Caco-2 (cell line): ENCODE measurements around the gene MEF2C. TPM values are rescaled to one million over a fixed set of nuclear protein-coding genes. Genes with fewer than 3 reads are reported as not detected.

Experiments
- BruUV-seq: library from RNA; stranded (reverse); fragments of 400-500 nt; replicated peaks from 2 replicates; lab custom pipeline; 2021; lab: Mats Ljungman, UMichigan
- CTCF ChIA-PET: fragments of 300-600 bp; sonication (Branson Sonifier 250); formaldehyde crosslinking; loops from one replicate; lab custom pipeline; 2022; ENCODE audit warnings: antibody characterized with exemption; lab: Charles Lee
- POLR2A ChIA-PET: fragments of 300-600 bp; sonication (Branson Sonifier 250); formaldehyde crosslinking; loops from one replicate; lab custom pipeline; 2022; ENCODE audit warnings: antibody characterized with exemption; lab: Charles Lee
- DNase-seq, 2 experiments: peaks; one replicate each; pipeline versions ENCODE4 v3.0.0 to v3.0.0-alpha.2; 2020 to 2022
- H3K27me3 ChIP-seq: replicated peaks from 2 replicates; pipeline ENCODE4 v1.6.0; 2011; ENCODE audit warnings: low read length; ENCODE audit not compliant: control insufficient read depth, insufficient read depth
- H3K36me3 ChIP-seq: 2 replicates; pipeline ENCODE4 v1.5.1; 2011; ENCODE audit warnings: low read length; ENCODE audit not compliant: control insufficient read depth, insufficient read depth
- H3K4me1 ChIP-seq: fragments of 250-450 bp; sonication (Bioruptor Pico); 2 replicates; pipeline ENCODE4 v1.5.1; 2020; ENCODE audit warnings: mild to moderate bottlenecking
- H3K4me3 ChIP-seq: 2 replicates; pipeline ENCODE4 v1.5.1; 2011; ENCODE audit warnings: low read depth, mild to moderate bottlenecking, control low read depth, low read length
- H3K9me3 ChIP-seq: fragments of 250-450 bp; sonication (Bioruptor Pico); 2 replicates; pipeline ENCODE4 v1.5.1; 2020; ENCODE audit warnings: mild to moderate bottlenecking, moderate library complexity
- H3K27ac Mint-ChIP-seq: one replicate; pipeline ENCODE4 v1.8.0; 2022; ENCODE audit warnings: mixed read lengths; ENCODE audit not compliant: unreplicated experiment
- H3K27me3 Mint-ChIP-seq: one replicate; pipeline ENCODE4 v1.8.0; 2022; ENCODE audit warnings: mixed read lengths; ENCODE audit not compliant: insufficient read depth, unreplicated experiment
- H3K36me3 Mint-ChIP-seq: one replicate; pipeline ENCODE4 v1.8.0; 2022; ENCODE audit warnings: mild to moderate bottlenecking, mixed read lengths; ENCODE audit not compliant: insufficient read depth, unreplicated experiment
- H3K4me1 Mint-ChIP-seq: one replicate; pipeline ENCODE4 v1.8.0; 2022; ENCODE audit warnings: low read depth, mixed read lengths; ENCODE audit not compliant: unreplicated experiment
- H3K4me3 Mint-ChIP-seq: one replicate; pipeline ENCODE4 v1.8.0; 2022; ENCODE audit warnings: mild to moderate bottlenecking, moderate library complexity, mixed read lengths; ENCODE audit not compliant: unreplicated experiment
- H3K9me3 Mint-ChIP-seq: one replicate; pipeline ENCODE4 v1.8.0; 2022; ENCODE audit warnings: mixed read lengths; ENCODE audit not compliant: unreplicated experiment
- CTCF ChIP-seq, 2 experiments: fragments of 200-600 bp in 1 of 2; IDR thresholded peaks; 1 replicate in 1 of 2; 2 replicates in 1 of 2; pipeline versions ENCODE4 v1.5.1 to v1.8.0; 2011 to 2022; ENCODE audit warnings: antibody characterized with exemption in 1 of 2, control low read depth in 1 of 2, inconsistent platforms in 1 of 2, low read depth in 1 of 2, low read length in 1 of 2, mild to moderate bottlenecking in 1 of 2, moderate library complexity in 1 of 2; ENCODE audit not compliant: insufficient read depth in 1 of 2, severe bottlenecking in 1 of 2, unreplicated experiment in 1 of 2
- intact Hi-C: fragments of 100-400 bp; cut with micrococcal nuclease; formaldehyde crosslinking; loops from one replicate; pipeline ENCODE4 v1.10.0; 2022; ENCODE audit not compliant: unreplicated experiment
- total RNA-seq: library from RNA; stranded (reverse); gene quantifications from 2 replicates; pipeline ENCODE4 v1.2.3, GENCODE V29; 2022

The MEF2C gene
- total RNA-seq, 1 experiment from 2014 or later: 1.5 TPM

DNA sequence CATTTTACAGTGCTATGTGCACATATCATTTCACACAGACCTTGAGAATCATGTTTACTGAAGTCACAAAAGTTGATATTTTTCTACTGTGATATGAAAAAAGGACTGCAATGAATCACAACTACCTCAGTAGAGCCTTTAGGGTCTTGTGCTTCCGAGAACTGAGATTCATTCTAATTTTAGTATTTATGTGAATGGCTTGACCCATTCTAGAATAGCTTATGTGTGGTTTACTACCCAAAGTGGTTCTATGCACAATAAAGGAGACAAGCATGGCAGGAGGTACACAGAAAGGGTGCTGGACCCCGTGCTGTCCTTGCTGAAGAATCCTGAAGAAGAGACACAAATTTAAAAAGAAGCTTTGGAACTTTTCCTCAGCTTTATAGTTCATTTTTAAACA is 28.2 kb downstream of the MEF2C start:
- peaks cover 23% of the 10 kb centered on the region for H3K9me3 Mint-ChIP-seq
- H3K36me3 Mint-ChIP-seq: no peaks in the 10 kb centered on the region
- no peak overlapping the region for H3K4me3 Mint-ChIP-seq
- BruUV-seq: no TSS peak
- ChIA-PET CTCF (no interaction called here), POLR2A (no interaction called here)
- no peak overlapping the region for H3K4me3 ChIP-seq
- peaks cover 9% of the 10 kb centered on the region; the same call in 1 of the 2 replicates for H3K4me1 ChIP-seq
- H3K36me3 ChIP-seq: no peaks in the 10 kb centered on the region
- H3K4me1 Mint-ChIP-seq: no peaks in the 10 kb centered on the region
- intact Hi-C loops: no loop called here
- H3K27me3 ChIP-seq: no peaks in the 10 kb centered on the region
- no peak for DNase-seq
- TF ChIP-seq CTCF (IDR thresholded peaks at IDR 0.05; ENCODE audit: insufficient read depth in 1 of 2, low read depth in 1 of 2, low read length in 1 of 2, severe bottlenecking in 1 of 2, unreplicated experiment in 1 of 2): no peak
- peaks cover 2% of the 10 kb centered on the region; the same call in 1 of the 2 replicates for H3K9me3 ChIP-seq
- H3K27ac Mint-ChIP-seq: no peak overlapping the region
- no peaks in the 10 kb centered on the region for H3K27me3 Mint-ChIP-seq

DNA sequence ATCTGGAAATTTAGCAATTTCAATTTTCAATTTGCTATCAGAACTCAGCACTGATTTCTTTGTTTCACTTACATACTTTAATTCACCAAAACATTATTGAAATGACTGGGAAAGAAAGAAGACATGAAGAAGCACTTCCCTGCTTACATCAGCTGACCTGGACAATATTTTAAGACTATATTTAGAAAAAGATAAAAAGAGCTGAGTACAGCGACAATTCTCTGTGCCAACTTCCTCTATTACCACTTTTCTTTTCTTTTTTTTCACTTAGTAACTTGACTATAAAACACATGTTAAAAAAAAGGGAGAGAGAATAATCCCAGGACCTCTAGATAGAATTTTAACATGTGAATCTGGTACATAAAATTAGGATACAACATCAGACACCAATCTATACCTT is 35.6 kb downstream of the MEF2C start:
- H3K36me3 ChIP-seq: no peaks in the 10 kb centered on the region
- no peak for TF ChIP-seq CTCF (IDR thresholded peaks at IDR 0.05; ENCODE audit: insufficient read depth in 1 of 2, low read depth in 1 of 2, low read length in 1 of 2, severe bottlenecking in 1 of 2, unreplicated experiment in 1 of 2)
- H3K4me1 ChIP-seq: no peaks in the 10 kb centered on the region
- no TSS peak for BruUV-seq
- DNase-seq: no peak
- H3K9me3 ChIP-seq: no peaks in the 10 kb centered on the region
- H3K36me3 Mint-ChIP-seq: no peaks in the 10 kb centered on the region
- ChIA-PET POLR2A (no interaction called here), CTCF (no interaction called here)
- no peak overlapping the region for H3K4me3 Mint-ChIP-seq
- no peaks in the 10 kb centered on the region for H3K27me3 Mint-ChIP-seq
- H3K27ac Mint-ChIP-seq: no peak overlapping the region
- no peaks in the 10 kb centered on the region for H3K4me1 Mint-ChIP-seq
- intact Hi-C loops: no loop called here
- no peaks in the 10 kb centered on the region for H3K27me3 ChIP-seq
- H3K9me3 Mint-ChIP-seq: no peaks in the 10 kb centered on the region
- H3K4me3 ChIP-seq: no peak overlapping the region

DNA sequence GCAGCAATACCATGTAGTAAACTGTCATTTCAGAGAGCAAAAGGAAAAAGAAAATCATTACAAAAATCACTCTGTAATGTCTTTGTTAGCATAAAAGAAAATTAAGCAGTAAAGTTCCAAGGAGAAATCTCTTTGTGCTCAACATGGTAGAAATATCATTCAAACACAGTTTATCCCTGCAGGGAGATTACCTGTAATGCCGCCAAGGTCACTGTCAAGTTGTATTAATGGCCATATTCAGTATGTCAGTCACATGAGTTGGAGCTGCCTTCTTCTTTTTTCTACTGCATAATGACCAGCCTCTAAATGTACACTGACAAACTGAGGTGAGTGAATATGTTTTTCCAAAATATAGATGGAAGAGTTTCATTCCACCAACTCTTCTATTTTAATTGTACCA is 36.5 kb downstream of the MEF2C start:
- no peak for DNase-seq
- no peaks in the 10 kb centered on the region for H3K9me3 Mint-ChIP-seq
- no peak overlapping the region for H3K27ac Mint-ChIP-seq
- H3K27me3 Mint-ChIP-seq: no peaks in the 10 kb centered on the region
- no TSS peak for BruUV-seq
- ChIA-PET POLR2A (no interaction called here), CTCF (no interaction called here)
- H3K36me3 ChIP-seq: no peaks in the 10 kb centered on the region
- no peaks in the 10 kb centered on the region for H3K36me3 Mint-ChIP-seq
- no peak overlapping the region for H3K4me3 Mint-ChIP-seq
- no peaks in the 10 kb centered on the region for H3K4me1 Mint-ChIP-seq
- H3K4me1 ChIP-seq: no peaks in the 10 kb centered on the region
- intact Hi-C loops: no loop called here
- no peaks in the 10 kb centered on the region for H3K9me3 ChIP-seq
- H3K4me3 ChIP-seq: no peak overlapping the region
- TF ChIP-seq CTCF (IDR thresholded peaks at IDR 0.05; ENCODE audit: insufficient read depth in 1 of 2, low read depth in 1 of 2, low read length in 1 of 2, severe bottlenecking in 1 of 2, unreplicated experiment in 1 of 2): no peak
- H3K27me3 ChIP-seq: no peaks in the 10 kb centered on the region
